GM12865 (cell line): ENCODE data around the gene CFAP77.

Experiments
- DNase-seq: peaks from one replicate; pipeline ENCODE4 v3.0.0; 2010; ENCODE audit warnings: low read depth
- H3K4me3 ChIP-seq: 2 replicates; pipeline ENCODE4 v1.5.1; 2011; ENCODE audit warnings: mild to moderate bottlenecking, low read depth, low read length, control low read depth
- TF ChIP-seq, protein P1 (sequence below): IDR thresholded peaks from 2 replicates; pipeline ENCODE4 v1.5.1; 2011; ENCODE audit warnings: low read length, control low read depth, low read depth, inconsistent platforms; ENCODE audit not compliant: insufficient read depth; ENCODE audit errors: missing control alignments

The CFAP77 gene

DNA sequence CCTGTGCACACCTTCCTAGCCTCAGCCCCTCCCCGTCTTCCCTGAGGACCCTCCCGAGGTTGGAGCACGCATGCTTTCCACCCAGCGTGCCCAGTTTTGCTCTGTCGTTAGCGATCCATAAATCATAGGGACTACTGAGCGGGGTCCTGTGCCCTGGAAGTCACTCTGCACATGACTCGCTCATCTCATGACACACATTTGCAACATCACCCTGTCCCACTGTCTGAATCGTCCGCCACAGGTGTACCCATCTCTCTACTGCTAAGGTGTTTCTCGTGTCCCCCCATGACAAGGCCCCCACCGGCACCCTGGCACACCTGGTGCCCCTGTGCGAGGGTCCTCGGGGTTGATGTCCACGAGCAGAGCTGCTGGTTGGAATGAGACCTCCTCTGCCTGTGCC is 103.4 kb downstream of the CFAP77 start:
- DNase-seq = no peak
- TF ChIP-seq, protein P1, sequence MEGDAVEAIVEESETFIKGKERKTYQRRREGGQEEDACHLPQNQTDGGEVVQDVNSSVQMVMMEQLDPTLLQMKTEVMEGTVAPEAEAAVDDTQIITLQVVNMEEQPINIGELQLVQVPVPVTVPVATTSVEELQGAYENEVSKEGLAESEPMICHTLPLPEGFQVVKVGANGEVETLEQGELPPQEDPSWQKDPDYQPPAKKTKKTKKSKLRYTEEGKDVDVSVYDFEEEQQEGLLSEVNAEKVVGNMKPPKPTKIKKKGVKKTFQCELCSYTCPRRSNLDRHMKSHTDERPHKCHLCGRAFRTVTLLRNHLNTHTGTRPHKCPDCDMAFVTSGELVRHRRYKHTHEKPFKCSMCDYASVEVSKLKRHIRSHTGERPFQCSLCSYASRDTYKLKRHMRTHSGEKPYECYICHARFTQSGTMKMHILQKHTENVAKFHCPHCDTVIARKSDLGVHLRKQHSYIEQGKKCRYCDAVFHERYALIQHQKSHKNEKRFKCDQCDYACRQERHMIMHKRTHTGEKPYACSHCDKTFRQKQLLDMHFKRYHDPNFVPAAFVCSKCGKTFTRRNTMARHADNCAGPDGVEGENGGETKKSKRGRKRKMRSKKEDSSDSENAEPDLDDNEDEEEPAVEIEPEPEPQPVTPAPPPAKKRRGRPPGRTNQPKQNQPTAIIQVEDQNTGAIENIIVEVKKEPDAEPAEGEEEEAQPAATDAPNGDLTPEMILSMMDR = no peak
- H3K4me3 ChIP-seq = no peak overlapping the region

DNA sequence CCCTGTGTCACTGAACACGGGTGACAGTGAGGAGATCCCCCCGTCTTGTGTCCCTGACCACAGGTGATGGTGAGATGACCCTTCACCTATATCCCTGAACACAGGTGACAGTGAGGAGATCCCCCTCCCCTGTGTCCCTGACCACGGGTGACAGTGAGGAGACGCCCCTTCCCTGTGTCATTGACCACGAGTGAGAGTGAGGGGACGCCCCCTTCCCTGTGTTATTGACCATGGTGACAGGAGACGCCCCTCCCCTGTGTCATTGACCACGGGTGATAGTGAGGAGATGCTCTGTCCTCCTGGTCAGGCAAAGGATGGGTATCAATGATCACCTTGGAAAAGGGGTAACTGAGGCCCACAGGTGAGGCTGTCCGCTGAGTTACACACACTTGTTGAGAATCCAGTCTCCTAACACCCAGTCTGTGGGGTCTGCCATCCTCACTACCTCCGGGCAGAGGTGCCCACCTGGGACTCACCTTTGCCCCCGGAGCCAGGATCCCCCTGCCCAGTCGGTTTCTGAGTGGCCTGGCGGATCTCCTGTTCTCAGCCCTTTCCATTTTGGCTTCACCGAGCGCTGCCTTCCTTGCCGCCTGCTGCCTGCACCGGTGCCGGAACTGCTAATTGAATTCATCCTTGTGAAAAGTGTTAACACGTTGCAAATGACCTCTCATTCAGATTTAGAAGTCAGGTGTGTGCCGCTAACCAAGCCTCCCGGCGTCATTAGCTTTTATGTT is 104.2 kb downstream of the CFAP77 start:
- DNase-seq = no peak
- TF ChIP-seq, protein P1 = no peak
- no peak overlapping the region for H3K4me3 ChIP-seq

DNA sequence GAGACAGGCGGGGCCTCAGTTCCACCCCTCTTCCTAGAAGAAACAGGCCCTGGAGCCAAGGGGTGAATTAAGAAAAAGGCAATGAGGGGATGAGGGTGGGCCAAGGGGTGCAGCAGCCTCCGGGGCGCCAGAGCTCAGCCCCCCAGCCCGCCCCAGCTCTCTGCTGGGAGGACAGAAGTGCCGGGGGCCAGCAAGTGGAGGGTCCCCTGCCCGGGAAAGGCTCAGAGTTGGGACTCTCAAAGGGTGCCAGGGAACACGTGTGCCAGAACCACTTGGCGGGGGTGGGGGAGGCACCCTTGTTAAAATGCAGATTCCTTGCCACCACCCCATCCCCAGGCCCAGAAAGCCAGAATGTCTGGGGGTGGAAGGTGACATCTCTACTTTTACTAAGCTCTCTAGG is 104.8 kb downstream of the CFAP77 start:
- no peak overlapping the region for H3K4me3 ChIP-seq
- no peak for DNase-seq
- TF ChIP-seq, protein P1 = no peak

DNA sequence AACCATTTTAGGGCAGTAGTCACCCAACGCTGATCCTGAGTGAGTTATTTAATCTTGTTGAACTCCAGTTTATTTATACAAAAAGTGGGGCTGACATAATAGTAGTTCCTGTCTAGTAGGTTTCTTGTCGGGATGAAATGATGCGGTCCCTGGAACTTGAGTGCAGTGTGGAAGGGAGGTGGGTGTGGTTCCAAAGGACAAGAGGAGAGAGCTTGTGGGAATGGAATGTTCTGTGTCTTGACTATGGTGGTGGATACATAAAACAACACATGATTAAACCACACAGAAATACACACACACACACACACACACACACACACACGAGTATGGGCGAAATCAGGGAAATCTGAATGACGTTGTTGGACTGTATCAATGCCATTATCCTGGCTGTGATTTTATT is 106.3 kb downstream of the CFAP77 start:
- no peak for DNase-seq
- TF ChIP-seq, protein P1 = no peak
- no peak overlapping the region for H3K4me3 ChIP-seq

DNA sequence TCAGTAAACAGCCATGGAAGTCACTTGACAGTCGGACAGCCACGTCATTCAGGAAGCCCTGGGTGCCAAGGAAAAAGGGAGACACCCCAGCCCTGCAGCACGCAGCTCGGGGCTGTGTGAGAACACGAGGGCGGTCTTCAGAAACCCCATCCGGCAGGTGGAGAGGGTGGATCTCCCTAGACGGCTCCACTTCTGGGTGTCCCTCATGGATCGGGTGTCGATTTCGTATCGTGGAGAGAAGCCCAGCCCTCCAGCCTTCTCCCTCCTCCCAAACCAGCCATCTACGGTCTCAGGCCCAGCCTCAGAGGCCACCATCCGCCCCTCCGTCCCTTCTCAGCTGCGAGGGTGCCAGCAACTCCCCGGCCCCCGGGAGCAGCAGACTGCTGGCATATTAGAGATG is 106.9 kb downstream of the CFAP77 start:
- TF ChIP-seq, protein P1 = no peak
- DNase-seq = no peak
- no peak overlapping the region for H3K4me3 ChIP-seq

DNA sequence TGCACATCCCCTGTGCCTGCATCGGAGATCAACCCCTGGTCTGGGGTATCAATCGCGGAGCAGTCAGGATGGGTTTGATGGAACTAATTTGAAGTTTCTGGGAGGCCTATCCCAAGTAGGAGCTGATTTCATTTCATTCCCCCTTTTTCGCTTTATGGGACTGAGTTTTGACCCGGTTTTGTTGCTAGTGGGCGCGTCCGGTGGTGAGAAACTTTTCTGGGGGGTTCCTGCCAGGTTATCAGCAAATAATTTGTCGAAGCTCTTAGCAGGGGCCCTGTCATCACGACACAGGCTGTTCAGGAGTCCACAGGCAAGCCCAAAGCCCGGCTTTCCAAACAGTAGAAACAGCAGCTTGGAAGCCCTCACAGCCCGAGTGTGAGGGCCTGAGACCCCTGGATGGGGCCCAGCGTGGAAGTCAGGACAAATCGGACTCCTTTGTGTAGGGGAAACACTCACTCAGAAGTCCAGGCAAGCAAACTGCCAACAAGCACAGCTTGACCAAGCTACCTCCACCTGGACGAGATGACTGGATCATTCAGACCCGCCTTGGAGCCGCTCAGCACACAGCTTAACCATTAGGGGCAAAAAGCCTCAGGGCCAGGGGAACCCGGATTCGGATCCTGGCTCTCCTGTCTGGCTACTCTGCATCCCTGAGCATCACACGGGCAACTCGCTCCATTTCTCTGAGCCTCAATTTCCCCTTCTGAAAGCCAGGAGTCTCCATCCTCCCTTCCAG is 108.0 kb downstream of the CFAP77 start:
- TF ChIP-seq, protein P1 = no peak
- H3K4me3 ChIP-seq = no peak overlapping the region
- DNase-seq = no peak

DNA sequence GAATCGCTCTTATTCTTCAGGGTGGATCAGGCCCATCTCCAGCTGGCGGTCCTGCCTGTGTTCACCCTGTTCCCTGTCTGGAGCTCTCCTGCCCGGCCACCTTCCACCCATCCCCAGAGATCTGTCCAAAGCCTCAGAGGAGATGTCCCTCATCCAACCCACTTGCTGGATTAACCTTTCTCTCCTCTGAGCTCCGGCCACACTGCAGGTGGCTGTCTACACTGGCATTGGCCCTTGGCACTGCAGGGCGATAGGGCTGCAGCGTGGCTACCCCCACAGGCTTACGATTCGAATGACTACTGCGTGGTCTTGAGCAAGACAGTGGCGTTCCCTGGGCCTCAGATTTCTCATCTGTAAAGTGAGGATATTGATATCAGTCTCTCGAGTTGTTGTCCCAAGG is 108.6 kb downstream of the CFAP77 start:
- DNase-seq = no peak
- TF ChIP-seq, protein P1 = no peak
- H3K4me3 ChIP-seq = no peak overlapping the region
